NCI-H2196 treated with DMSO at 0.1 percent for 48 hours (cell line): ENCODE measurements around the gene NOP9.
"Not testable (repeated sequence)": the region's sequence is repeated elsewhere in the genome, so short reads cannot be mapped to it uniquely, and the experiment has no call there.

Experiments
- DNase-seq: peaks from one replicate; lab custom pipeline; 2025; ENCODE audit not compliant: unreplicated experiment; lab: John Stamatoyannopoulos, UW

NOP9 gene

GRCh38 chr14:24343795-24344660 lies 44.4 kb downstream of the NOP9 start:
- no peak for DNase-seq

DNA sequence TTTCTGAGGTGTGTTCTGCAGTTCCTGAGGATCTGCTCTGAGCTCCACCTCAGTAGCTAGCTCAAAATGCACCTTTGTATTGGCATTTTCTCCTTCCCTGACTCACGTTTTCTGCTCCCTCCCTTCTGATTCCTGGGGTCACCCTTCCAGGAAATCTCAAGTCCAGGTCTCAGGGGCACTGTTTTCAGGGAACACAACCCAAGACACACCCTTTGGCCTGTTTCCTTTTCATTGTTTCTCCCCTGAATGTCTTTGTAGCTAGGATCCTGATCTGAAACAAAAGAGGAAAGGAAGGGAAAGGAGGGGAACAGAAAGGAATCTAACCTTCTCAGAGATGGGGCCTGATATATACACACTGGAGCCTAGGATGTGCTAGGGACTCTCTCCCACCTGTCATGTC lies 47.5 kb downstream of the NOP9 start:
- DNase-seq = no peak

- no peak for DNase-seq
Observed at GRCh38 chr14:24348186-24348585, 48.5 kb downstream of the NOP9 start.

DNA sequence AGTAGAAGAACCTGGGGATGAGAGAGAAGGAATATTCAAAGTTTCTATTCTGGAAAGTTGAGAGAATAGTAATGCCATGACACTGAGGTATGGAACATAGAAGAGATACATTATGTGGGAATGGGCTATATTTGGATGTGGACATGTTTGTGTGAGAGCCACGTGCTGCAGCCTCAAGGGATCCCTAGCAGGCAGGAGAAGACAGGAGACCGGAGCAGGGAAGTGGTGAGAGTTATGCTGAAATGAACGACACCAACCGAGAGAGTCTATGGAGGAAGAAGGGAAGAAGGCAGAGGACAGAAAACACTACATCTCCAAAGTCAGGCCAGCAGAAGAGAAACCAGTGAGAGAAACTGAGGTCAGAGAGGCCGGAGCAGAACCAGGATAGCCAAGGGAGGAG lies 50.1 kb downstream of the NOP9 start:
- no peak for DNase-seq

GRCh38 chr14:24351517-24351916 lies 51.9 kb downstream of the NOP9 start:
- no peak for DNase-seq

DNA sequence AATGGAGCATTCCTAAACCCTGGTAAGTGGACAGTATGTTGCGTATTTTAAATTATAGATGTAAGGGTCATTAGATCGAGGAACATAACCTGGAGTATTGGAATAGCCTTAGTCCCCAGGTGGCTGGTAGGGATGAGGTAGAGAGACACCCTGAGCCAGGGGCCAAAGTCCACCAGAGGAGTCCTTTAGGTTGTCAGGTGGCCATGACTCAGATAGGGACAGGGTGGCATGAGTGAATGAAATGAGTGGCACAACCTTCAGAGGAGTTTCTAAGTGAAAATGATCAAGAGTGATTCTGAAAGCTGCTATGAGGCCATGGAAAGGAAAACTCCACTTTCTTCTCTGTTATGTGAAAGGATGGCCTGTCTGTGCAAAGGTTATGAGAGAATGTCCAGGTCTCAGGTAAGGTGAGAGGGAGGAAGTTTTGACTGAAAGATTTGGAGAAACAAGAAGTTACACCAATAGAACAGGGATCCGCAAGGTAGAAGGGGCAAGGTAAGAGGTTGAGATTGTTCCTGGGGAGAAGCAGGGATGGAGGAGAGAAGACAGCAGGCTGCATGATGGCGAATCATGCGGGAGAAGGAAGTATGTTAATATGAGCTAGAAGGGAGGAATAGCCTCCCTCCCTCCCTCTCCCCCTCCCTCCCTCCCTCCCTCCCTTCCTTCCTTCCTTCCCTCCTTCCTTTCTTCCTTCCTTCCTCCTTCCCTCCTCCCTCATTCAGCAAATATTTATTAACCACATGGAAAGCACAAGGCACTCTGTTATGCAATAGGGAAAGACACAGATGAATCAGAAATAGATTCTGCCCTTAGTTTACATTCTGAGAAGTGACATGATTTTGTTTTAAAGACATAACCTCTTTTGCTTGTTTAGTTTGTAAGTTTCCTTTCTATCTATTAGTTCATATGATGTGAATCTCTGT lies 54.2 kb downstream of the NOP9 start:
- no peak for DNase-seq

DNA sequence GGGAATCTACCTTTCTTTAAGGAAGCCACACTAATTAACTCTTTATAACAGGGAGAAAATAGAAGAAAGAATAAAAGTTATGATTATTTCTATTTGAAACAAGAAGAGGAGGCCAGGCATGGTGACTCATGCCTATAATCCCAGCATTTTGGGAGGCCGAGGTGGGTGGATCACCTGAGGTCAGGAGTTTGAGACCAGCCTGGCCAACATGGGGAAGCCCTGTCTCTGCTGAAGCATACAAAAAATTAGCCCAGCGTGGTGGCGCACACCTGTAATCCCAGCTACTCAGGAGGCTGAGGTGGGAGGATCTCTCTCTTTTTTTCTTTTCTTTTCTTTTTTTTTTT lies 54.8 kb downstream of the NOP9 start:
- not testable (repeated sequence) for DNase-seq

DNA sequence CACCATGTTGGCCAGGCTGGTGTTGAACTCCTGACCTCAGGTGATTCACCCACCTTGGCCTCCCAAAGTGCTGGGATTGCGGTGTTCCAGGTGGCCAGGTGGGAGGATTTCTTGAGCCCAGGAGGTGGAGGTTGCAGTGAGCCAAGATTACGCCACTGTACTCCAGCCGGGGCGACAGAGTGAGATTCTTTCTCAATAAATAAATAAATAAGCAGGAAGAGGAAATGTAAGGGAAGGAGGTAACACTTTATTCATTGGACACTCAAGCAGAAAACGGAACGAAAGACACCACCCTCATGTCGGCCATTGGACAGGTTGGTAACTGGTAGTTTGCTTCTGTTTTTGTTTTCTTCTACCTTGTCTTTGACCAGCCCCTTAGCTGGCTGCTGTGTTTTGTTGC lies 55.4 kb downstream of the NOP9 start:
- DNase-seq = no peak

- DNase-seq = no peak
Observed at GRCh38 chr14:24356208-24356607, 56.6 kb downstream of the NOP9 start.
